Measurements from ENCODE around the gene POLD2.

POLD2 gene

GRCh38 chr7:44158873-44159631 is 35.7 kb upstream of the POLD2 start:
- TF ChIP-seq SIN3A (IDR thresholded peaks at IDR 0.05; ENCODE audit: borderline replicate concordance, insufficient read depth, low read length) (no peak), FOXP2 (optimal IDR thresholded peaks at IDR 0.05; ENCODE audit: borderline replicate concordance, extremely low read depth, extremely low read length, insufficient read depth) (no peak), POLR2AphosphoS5 (IDR thresholded peaks at IDR 0.05; ENCODE audit: low read depth, low read length) (no peak), REST (IDR thresholded peaks at IDR 0.05; ENCODE audit: insufficient read depth in 1 of 2, low read depth in 2 of 2, low read length in 2 of 2) (no peak), TAF1 (IDR thresholded peaks at IDR 0.05; ENCODE audit: borderline replicate concordance, insufficient read depth, low read length) (no peak)

GRCh38 chr7:44158096-44158872 is 34.9 kb upstream of the POLD2 start:
- TF ChIP-seq FOXP2 (optimal IDR thresholded peaks at IDR 0.05; ENCODE audit: borderline replicate concordance, extremely low read depth, extremely low read length, insufficient read depth) (no peak), TAF1 (IDR thresholded peaks at IDR 0.05; ENCODE audit: borderline replicate concordance, insufficient read depth, low read length) (no peak), SIN3A (IDR thresholded peaks at IDR 0.05; ENCODE audit: borderline replicate concordance, insufficient read depth, low read length) (no peak), POLR2AphosphoS5 (IDR thresholded peaks at IDR 0.05; ENCODE audit: low read depth, low read length) (no peak), REST (IDR thresholded peaks at IDR 0.05; ENCODE audit: insufficient read depth in 1 of 2, low read depth in 2 of 2, low read length in 2 of 2) (no peak)

- TF ChIP-seq FOXP2 (optimal IDR thresholded peaks at IDR 0.05; ENCODE audit: borderline replicate concordance, extremely low read depth, extremely low read length, insufficient read depth): no peak
- no peak for TF ChIP-seq REST (IDR thresholded peaks at IDR 0.05; ENCODE audit: insufficient read depth in 1 of 2, low read depth in 2 of 2, low read length in 2 of 2)
- no peak for TF ChIP-seq TAF1 (IDR thresholded peaks at IDR 0.05; ENCODE audit: borderline replicate concordance, insufficient read depth, low read length)
- no peak for TF ChIP-seq SIN3A (IDR thresholded peaks at IDR 0.05; ENCODE audit: borderline replicate concordance, insufficient read depth, low read length)
- TF ChIP-seq POLR2AphosphoS5 (IDR thresholded peaks at IDR 0.05; ENCODE audit: low read depth, low read length): no peak
Observed at GRCh38 chr7:44157116-44158080, 34.0 kb upstream of the POLD2 start.

- no peak for TF ChIP-seq FOXP2 (optimal IDR thresholded peaks at IDR 0.05; ENCODE audit: borderline replicate concordance, extremely low read depth, extremely low read length, insufficient read depth)
- TF ChIP-seq REST (IDR thresholded peaks at IDR 0.05; ENCODE audit: insufficient read depth in 1 of 2, low read depth in 2 of 2, low read length in 2 of 2): no peak
- TF ChIP-seq SIN3A (IDR thresholded peaks at IDR 0.05; ENCODE audit: borderline replicate concordance, insufficient read depth, low read length): no peak
- no peak for TF ChIP-seq POLR2AphosphoS5 (IDR thresholded peaks at IDR 0.05; ENCODE audit: low read depth, low read length)
- no peak for TF ChIP-seq TAF1 (IDR thresholded peaks at IDR 0.05; ENCODE audit: borderline replicate concordance, insufficient read depth, low read length)
Observed at GRCh38 chr7:44156453-44157010, 33.2 kb upstream of the POLD2 start.
